Measurements from ENCODE around the gene LARP7. TPM values are rescaled to one million over a fixed set of nuclear protein-coding genes. Genes with fewer than 3 reads are reported as not detected.
"Not testable (repeated sequence)": the region's sequence is repeated elsewhere in the genome, so short reads cannot be mapped to it uniquely, and the experiment has no call there.

The LARP7 gene
- total RNA-seq, 5 donors from 2014 or later (not counting 1 experiment from before 2014, with no cell fraction given), result 30.6 to 50.1 (median 37.4) TPM

DNA sequence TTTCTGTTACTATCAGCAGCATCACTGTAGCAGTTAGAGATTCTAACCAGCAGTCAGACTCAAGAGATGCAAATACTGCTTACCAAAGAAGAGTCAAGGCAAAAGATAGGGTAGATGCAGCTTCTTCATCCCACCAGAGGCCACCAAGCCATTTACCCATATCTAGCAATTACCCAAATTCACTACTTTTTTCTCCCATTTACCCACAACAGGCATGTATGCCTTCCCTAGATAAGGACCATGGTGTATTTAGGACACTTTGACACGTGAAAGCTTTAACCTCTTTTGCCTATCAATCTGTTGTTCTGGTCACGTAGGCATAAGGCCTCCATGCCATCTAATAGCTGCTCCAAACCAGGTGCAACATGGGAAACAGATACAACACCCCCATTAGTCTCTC is 5.6 kb downstream of the LARP7 start:
- no peaks in the 10 kb centered on the region for H3K27me3 Mint-ChIP-seq
- no CpG with 5 or more reads among the region's 2 CpGs for WGBS (ENCODE audit: insufficient coverage)
- H3K36me3 Mint-ChIP-seq, result peaks cover 38% of the 10 kb centered on the region
- peaks cover 26 to 31% (median 30%) of the 10 kb centered on the region in 3 donors for H3K4me1 Mint-ChIP-seq
- Histone ChIP-seq H3K4me1 (ENCODE audit: control insufficient read depth in 1 of 2, extremely low read depth in 1 of 2, insufficient read depth in 2 of 2, low read length in 2 of 2) (peaks cover 11% of the 10 kb centered on the region in 2 experiments), H3K27ac (ENCODE audit: low read length) (no peak overlapping the region), H3K9me3 (no peaks in the 10 kb centered on the region), H3K36me3 (ENCODE audit: control insufficient read depth in 2 of 2, extremely low read depth in 1 of 2, insufficient read depth in 1 of 2, low read length in 1 of 2) (peaks cover 8 to 29% of the 10 kb centered on the region in 2 donors), H3K27me3 (replicated peaks in 1 of 2; ENCODE audit: control insufficient read depth in 2 of 2, extremely low read depth in 1 of 2, insufficient read depth in 2 of 2, low read length in 1 of 2) (no peaks in the 10 kb centered on the region), H3K4me3 (ENCODE audit: control insufficient read depth in 1 of 2, extremely low read depth in 1 of 2, low read length in 1 of 2) (no peak overlapping the region)
- DNase-seq (no peak), ATAC-seq (replicated peaks in 1 of 4) (no peak)
- H3K9me3 Mint-ChIP-seq, result no peaks in the 10 kb centered on the region
- CTCF ChIA-PET, result interaction anchor here in 1 of 2 donors (1.3 kb wide), 1 partner anchor 123 kb away, joined by 3 read pairs; no protein-coding TSS in a partner anchor
- H3K27ac Mint-ChIP-seq, result no peak overlapping the region
- H3K4me3 Mint-ChIP-seq, result no peak overlapping the region
- POLR2A ChIA-PET, result interaction anchor here in 1 of 2 donors (0.5 kb wide), 3 partner anchors 13 to 1047 kb away, joined by 3 to 5 read pairs (median 3); no protein-coding TSS in a partner anchor

DNA sequence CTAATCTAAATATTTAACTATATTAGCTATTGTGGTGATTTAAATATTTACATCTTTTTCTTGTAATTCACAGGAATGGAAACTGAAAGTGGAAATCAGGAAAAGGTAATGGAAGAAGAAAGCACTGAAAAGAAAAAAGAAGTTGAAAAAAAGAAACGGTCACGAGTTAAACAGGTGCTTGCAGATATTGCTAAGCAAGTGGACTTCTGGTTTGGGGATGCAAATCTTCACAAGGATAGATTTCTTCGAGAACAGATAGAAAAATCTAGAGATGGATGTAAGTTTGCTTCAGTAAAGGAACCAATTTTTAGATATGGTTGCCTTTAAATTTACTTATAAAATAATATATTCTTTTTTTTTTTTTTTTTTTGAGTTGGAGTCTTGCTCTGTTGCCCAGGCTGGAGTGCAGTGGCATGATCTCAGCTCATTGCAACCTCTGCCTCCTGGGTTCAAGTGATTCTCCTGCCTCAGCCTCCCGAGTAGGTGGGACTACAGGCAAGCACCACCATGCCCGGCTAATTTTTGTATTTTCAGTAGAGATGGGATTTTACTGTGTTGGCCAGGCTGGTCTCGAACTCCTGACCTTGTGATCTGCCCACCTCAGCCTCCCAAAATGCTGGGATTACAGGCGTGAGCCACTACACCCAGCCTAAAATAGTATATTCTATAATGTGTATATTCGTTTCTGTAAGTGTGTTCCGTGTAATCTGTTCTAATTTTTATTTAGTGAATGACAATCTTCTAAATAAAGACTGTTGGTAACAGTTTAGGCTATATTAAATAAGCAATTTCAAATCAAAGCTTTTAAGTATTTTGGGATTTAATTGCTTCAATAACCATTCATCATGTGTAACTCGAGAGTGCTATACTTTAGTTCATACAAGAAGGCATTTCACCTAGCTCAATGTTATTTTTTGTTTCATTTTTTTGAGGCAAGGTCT is 7.9 kb downstream of the LARP7 start:
- H3K27me3 Mint-ChIP-seq; H3K4me3 ChIP-seq (ENCODE audit: control insufficient read depth in 1 of 2, extremely low read depth in 1 of 2, low read length in 1 of 2); H3K4me3 Mint-ChIP-seq; POLR2A ChIA-PET; ATAC-seq (replicated peaks in 1 of 4); H3K27me3 ChIP-seq (replicated peaks in 1 of 2; ENCODE audit: control insufficient read depth in 2 of 2, extremely low read depth in 1 of 2, insufficient read depth in 2 of 2, low read length in 1 of 2); H3K9me3 ChIP-seq; H3K4me1 ChIP-seq (ENCODE audit: control insufficient read depth in 1 of 2, extremely low read depth in 1 of 2, insufficient read depth in 2 of 2, low read length in 2 of 2); H3K9me3 Mint-ChIP-seq; DNase-seq; H3K27ac ChIP-seq (ENCODE audit: low read length); H3K27ac Mint-ChIP-seq: not testable (repeated sequence)
- WGBS (ENCODE audit: insufficient coverage), result 64% methylated on average over 2 of the region's 10 CpGs
- Mint-ChIP-seq H3K4me1 (peaks cover 23 to 31% (median 26%) of the 10 kb centered on the region in 3 donors), H3K36me3 (peaks cover 39% of the 10 kb centered on the region)
- H3K36me3 ChIP-seq (ENCODE audit: control insufficient read depth in 2 of 2, extremely low read depth in 1 of 2, insufficient read depth in 1 of 2, low read length in 1 of 2), result peaks cover 8 to 43% of the 10 kb centered on the region in 2 donors
- CTCF ChIA-PET, result interaction anchor here in 1 of 2 donors (0.7 kb wide), 1 partner anchor 70 kb away, joined by 3 read pairs; no protein-coding TSS in a partner anchor

DNA sequence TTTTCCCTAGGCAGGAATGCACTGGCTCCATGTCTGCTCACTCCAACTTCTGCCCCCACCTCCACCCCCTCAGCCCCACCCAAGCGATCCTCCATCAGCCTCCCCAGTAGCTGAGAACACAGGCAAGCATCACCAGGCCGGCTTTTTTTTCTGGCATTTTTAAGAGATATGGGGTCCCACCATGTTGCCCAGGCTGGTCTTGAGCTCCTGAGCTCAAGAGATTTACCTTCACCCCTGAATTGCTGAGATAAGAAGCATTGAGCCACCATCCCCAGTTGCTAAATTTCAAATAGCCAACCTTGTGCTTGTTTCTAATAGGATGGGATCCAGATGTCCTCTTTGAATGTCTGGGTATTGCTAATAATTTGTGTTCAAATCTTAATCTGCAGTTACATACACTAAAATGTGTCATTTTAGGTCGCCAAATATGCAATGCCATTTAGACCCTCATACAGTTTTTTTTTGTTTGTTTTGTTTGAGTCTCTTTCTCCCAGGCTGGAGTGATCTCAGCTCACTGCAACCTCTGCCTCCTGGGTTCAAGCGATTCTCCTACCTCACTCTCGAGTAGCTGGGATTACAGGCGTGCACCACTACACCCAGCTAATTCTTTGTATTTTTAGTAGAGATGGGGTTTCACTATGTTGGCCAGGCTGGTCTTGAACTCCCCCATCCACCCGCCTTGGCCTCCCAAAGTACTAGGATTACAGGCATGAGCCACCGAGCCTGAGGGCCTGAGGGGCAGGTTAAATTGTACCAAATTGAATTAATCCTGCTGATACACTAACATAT is 8.8 kb downstream of the LARP7 start:
- ChIA-PET CTCF (interaction anchor here (0.6 to 0.7 kb wide), 2 partner anchors 69 to 543 kb away, joined by 3 to 4 read pairs; no protein-coding TSS in a partner anchor), POLR2A (no interaction called here)
- Histone ChIP-seq H3K9me3 (no peaks in the 10 kb centered on the region), H3K36me3 (ENCODE audit: control insufficient read depth in 2 of 2, extremely low read depth in 1 of 2, insufficient read depth in 1 of 2, low read length in 1 of 2) (peaks cover 8 to 48% of the 10 kb centered on the region in 2 donors), H3K27ac (ENCODE audit: low read length) (no peak overlapping the region), H3K4me1 (ENCODE audit: control insufficient read depth in 1 of 2, extremely low read depth in 1 of 2, insufficient read depth in 2 of 2, low read length in 2 of 2) (peaks cover 0 to 2% of the 10 kb centered on the region in 2 experiments), H3K27me3 (replicated peaks in 1 of 2; ENCODE audit: control insufficient read depth in 2 of 2, extremely low read depth in 1 of 2, insufficient read depth in 2 of 2, low read length in 1 of 2) (no peaks in the 10 kb centered on the region), H3K4me3 (ENCODE audit: control insufficient read depth in 1 of 2, extremely low read depth in 1 of 2, low read length in 1 of 2) (no peak overlapping the region)
- Mint-ChIP-seq H3K4me3 (no peak overlapping the region), H3K4me1 (peaks cover 21 to 28% (median 24%) of the 10 kb centered on the region in 3 donors), H3K36me3 (peaks cover 41% of the 10 kb centered on the region), H3K27me3 (no peaks in the 10 kb centered on the region), H3K27ac (no peak overlapping the region), H3K9me3 (no peaks in the 10 kb centered on the region)
- no CpG with 5 or more reads among the region's 8 CpGs for WGBS (ENCODE audit: insufficient coverage)
- ATAC-seq (replicated peaks in 1 of 4), result no peak
- DNase-seq, result no peak

DNA sequence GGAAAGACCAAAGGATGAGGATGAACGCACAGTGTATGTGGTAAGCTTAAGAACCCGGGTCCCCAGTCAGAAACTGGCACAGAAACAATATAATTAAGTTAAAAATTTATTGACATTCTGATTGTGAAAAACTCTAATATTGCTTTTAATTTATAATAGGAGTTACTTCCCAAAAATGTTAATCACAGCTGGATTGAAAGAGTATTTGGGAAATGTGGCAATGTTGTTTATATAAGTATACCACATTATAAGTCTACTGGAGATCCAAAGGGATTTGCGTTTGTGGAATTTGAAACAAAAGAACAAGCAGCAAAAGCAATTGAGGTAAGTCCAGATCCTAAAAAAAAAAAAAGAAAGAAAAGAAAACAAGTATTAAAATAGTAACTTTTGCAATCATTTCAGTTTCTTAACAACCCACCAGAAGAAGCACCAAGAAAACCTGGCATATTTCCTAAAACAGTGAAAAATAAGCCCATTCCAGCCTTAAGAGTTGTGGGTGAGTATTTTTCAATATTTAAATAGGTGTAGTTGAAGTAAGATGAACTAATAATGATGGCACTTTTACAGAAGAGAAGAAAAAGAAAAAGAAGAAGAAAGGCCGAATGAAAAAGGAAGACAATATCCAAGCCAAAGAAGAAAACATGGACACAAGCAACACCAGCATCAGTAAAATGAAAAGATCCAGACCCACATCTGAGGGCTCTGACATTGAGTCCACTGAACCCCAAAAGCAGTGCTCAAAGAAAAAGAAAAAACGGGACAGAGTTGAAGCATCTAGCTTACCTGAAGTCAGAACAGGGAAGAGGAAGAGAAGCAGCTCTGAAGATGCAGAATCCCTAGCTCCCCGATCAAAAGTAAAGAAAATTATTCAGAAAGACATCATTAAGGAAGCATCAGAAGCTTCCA is 9.9 kb downstream of the LARP7 start:
- no peak for ATAC-seq (replicated peaks in 1 of 4)
- H3K36me3 ChIP-seq (ENCODE audit: control insufficient read depth in 2 of 2, extremely low read depth in 1 of 2, insufficient read depth in 1 of 2, low read length in 1 of 2), result peaks cover 8 to 53% of the 10 kb centered on the region in 2 donors
- no peak overlapping the region for H3K4me3 ChIP-seq (ENCODE audit: control insufficient read depth in 1 of 2, extremely low read depth in 1 of 2, low read length in 1 of 2)
- peaks cover 34% of the 10 kb centered on the region for H3K36me3 Mint-ChIP-seq
- DNase-seq, result no peak
- no peak overlapping the region for H3K27ac ChIP-seq (ENCODE audit: low read length)
- H3K4me1 Mint-ChIP-seq, result peaks cover 11 to 17% (median 13%) of the 10 kb centered on the region in 3 donors
- H3K9me3 Mint-ChIP-seq, result no peaks in the 10 kb centered on the region
- WGBS (ENCODE audit: insufficient coverage), result no CpG with 5 or more reads among the region's 6 CpGs
- no peaks in the 10 kb centered on the region for H3K9me3 ChIP-seq
- ChIA-PET POLR2A (no interaction called here), CTCF (interaction anchor here in 1 of 2 donors (0.6 kb wide), 1 partner anchor 119 kb away, joined by 3 read pairs; no protein-coding TSS in a partner anchor)
- H3K27me3 Mint-ChIP-seq, result no peaks in the 10 kb centered on the region
- no peaks in the 10 kb centered on the region for H3K27me3 ChIP-seq (replicated peaks in 1 of 2; ENCODE audit: control insufficient read depth in 2 of 2, extremely low read depth in 1 of 2, insufficient read depth in 2 of 2, low read length in 1 of 2)
- H3K27ac Mint-ChIP-seq, result peak overlapping the region in 1 of 2 donors; percentile 24
- H3K4me3 Mint-ChIP-seq, result no peak overlapping the region
- H3K4me1 ChIP-seq (ENCODE audit: control insufficient read depth in 1 of 2, extremely low read depth in 1 of 2, insufficient read depth in 2 of 2, low read length in 2 of 2), result peaks cover 0 to under 1% of the 10 kb centered on the region in 2 experiments

DNA sequence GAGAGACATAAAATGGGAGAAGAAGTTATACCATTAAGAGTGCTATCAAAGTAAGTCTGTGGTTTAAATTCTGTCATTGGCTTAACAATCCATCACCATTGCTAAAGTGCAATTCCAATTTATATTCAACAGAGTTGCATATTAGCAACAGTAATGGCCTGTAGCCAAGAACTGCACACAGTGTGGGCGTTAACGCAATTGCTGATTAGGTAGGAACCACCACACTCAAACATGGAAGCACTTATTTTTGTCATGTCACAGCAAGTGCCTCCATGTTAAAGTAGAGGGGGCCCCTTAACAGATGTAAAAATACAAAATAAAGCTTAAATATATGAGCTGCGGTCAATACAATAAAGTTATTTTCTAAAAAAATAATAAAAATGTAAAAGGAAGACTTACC is 10.8 kb downstream of the LARP7 start:
- ATAC-seq (replicated peaks in 1 of 4) (no peak), DNase-seq (no peak)
- peaks cover 3 to 9% (median 6%) of the 10 kb centered on the region in 3 donors for H3K4me1 Mint-ChIP-seq
- H3K27ac Mint-ChIP-seq, result no peak overlapping the region
- H3K27me3 Mint-ChIP-seq, result no peaks in the 10 kb centered on the region
- H3K36me3 Mint-ChIP-seq, result peaks cover 35% of the 10 kb centered on the region
- POLR2A ChIA-PET, result no interaction called here
- H3K4me3 Mint-ChIP-seq, result no peak overlapping the region
- H3K27me3 ChIP-seq (replicated peaks in 1 of 2; ENCODE audit: control insufficient read depth in 2 of 2, extremely low read depth in 1 of 2, insufficient read depth in 2 of 2, low read length in 1 of 2), result no peaks in the 10 kb centered on the region
- no peaks in the 10 kb centered on the region for H3K9me3 ChIP-seq
- CTCF ChIA-PET, result interaction anchor here in 1 of 2 donors (0.6 kb wide), 1 partner anchor 118 kb away, joined by 3 read pairs; no protein-coding TSS in a partner anchor
- no CpG with 5 or more reads among the region's 3 CpGs for WGBS (ENCODE audit: insufficient coverage)
- H3K4me1 ChIP-seq (ENCODE audit: control insufficient read depth in 1 of 2, extremely low read depth in 1 of 2, insufficient read depth in 2 of 2, low read length in 2 of 2), result no peaks in the 10 kb centered on the region
- no peak overlapping the region for H3K4me3 ChIP-seq (ENCODE audit: control insufficient read depth in 1 of 2, extremely low read depth in 1 of 2, low read length in 1 of 2)
- H3K27ac ChIP-seq (ENCODE audit: low read length), result no peak overlapping the region
- H3K36me3 ChIP-seq (ENCODE audit: control insufficient read depth in 2 of 2, extremely low read depth in 1 of 2, insufficient read depth in 1 of 2, low read length in 1 of 2), result peaks cover 8 to 55% of the 10 kb centered on the region in 2 donors
- no peaks in the 10 kb centered on the region for H3K9me3 Mint-ChIP-seq
